Peyer's patch (tissue), 4 donors: Measurements from ENCODE around the gene TPPP2.

ENCODE experiments used
- CTCF ChIP-seq, 6 experiments: fragments of 450-650 bp in 4 of 6; fragments of 200-600 bp in 2 of 6; sonication (generic) in 1 of 6; IDR thresholded peaks; one replicate each; pipeline ENCODE4 v1.5.1; 2017 to 2019; ENCODE audit warnings: antibody characterized with exemption in 6 of 6, mild to moderate bottlenecking in 3 of 6, moderate library complexity in 1 of 6
- POLR2A ChIP-seq, 2 donors: fragments of 450-650 bp; IDR thresholded peaks; one replicate each; pipeline ENCODE4 v1.5.1; 2017; ENCODE audit warnings: antibody characterized with exemption in 2 of 2, mild to moderate bottlenecking in 2 of 2, moderate library complexity in 2 of 2

- no peak for TF ChIP-seq CTCF (IDR thresholded peaks at IDR 0.05)
- no peak for TF ChIP-seq POLR2A (IDR thresholded peaks at IDR 0.05)
Observed at GRCh38 chr14:21015312-21015711, 14.7 kb upstream of the TPPP2 start.
